Left renal pelvis (tissue), 4 donors: Measurements from ENCODE around the gene PINLYP. TPM values are rescaled to one million over a fixed set of nuclear protein-coding genes. Genes with fewer than 3 reads are reported as not detected.

Experiments
- DNase-seq, 4 donors: peaks; one replicate each; pipeline ENCODE4 v3.0.0-alpha.2; 2013; ENCODE audit warnings: low read depth in 4 of 4, low spot score in 3 of 4
- polyA plus RNA-seq, 4 donors: library from polyadenylated mRNA; unstranded; fragments of 120-200 nt; gene quantifications; one replicate each; pipeline ENCODE4 v1.2.1, GENCODE V29; 2013; ENCODE audit not compliant: insufficient read length in 4 of 4

PINLYP gene
- polyA plus RNA-seq, 4 donors, result 15.6 to 21.0 (median 18.8) TPM

- no peak for DNase-seq
Measured at GRCh38 chr19:43623889-43624670, 48.5 kb downstream of the PINLYP start.

GRCh38 chr19:43624933-43625332 lies 49.3 kb downstream of the PINLYP start:
- DNase-seq, result no peak

GRCh38 chr19:43625918-43626579 lies 50.4 kb downstream of the PINLYP start:
- no peak for DNase-seq

- DNase-seq, result no peak
Measured at GRCh38 chr19:43626838-43627237, 51.2 kb downstream of the PINLYP start.

GRCh38 chr19:43628646-43629326 lies 53.2 kb downstream of the PINLYP start:
- DNase-seq, result no peak

- no peak for DNase-seq
Measured at GRCh38 chr19:43631491-43631890, 55.9 kb downstream of the PINLYP start.

Other genes with a start within 250 kb of the PINLYP start
- gene CD177, start 222.1 kb upstream of the PINLYP start, polyA plus RNA-seq, result under 1 TPM in 3 of 4 donors, not detected in 1; 0.40 to 0.66 (median 0.46) TPM
- gene TEX101, start 160.9 kb upstream of the PINLYP start, polyA plus RNA-seq, result under 1 TPM in 1 of 4 donors, not detected in 3; 0.11 TPM
- gene LYPD3, start 110.2 kb upstream of the PINLYP start, polyA plus RNA-seq, result 1 to 10 TPM; 1.3 to 4.1 (median 2.7) TPM
- gene PHLDB3, start 71.1 kb upstream of the PINLYP start, polyA plus RNA-seq, result 10 to 100 TPM in 1 of 4 donors, 1 to 10 TPM in 3; 6.2 to 11.6 (median 8.2) TPM
- 10 to 100 TPM; 22.2 to 30.4 (median 25.6) TPM for gene ETHE1, start 48.6 kb upstream of the PINLYP start, polyA plus RNA-seq
- 1 to 10 TPM; 2.1 to 5.8 (median 2.4) TPM for gene ZNF575, start 42.6 kb upstream of the PINLYP start, polyA plus RNA-seq
- gene XRCC1, start 274 bp upstream of the PINLYP start, polyA plus RNA-seq, result 10 to 100 TPM; 49.1 to 67.6 (median 57.3) TPM
- gene IRGQ, start 20.3 kb downstream of the PINLYP start, polyA plus RNA-seq, result 10 to 100 TPM; 12.0 to 22.0 (median 17.2) TPM
- 10 to 100 TPM in 3 of 4 donors, 1 to 10 TPM in 1; 9.8 to 12.5 (median 11.2) TPM for gene ZNF576, start 20.8 kb downstream of the PINLYP start, polyA plus RNA-seq
- gene SRRM5, start 36.3 kb downstream of the PINLYP start, polyA plus RNA-seq, result 1 to 10 TPM in 2 of 4 donors, under 1 TPM in 2; 0.41 to 2.3 (median 1.2) TPM
- gene ZNF428, start 43.8 kb downstream of the PINLYP start, polyA plus RNA-seq, result 100 to 1,000 TPM in 1 of 4 donors, 10 to 100 TPM in 3; 75.2 to 118 (median 83.7) TPM
- gene CADM4, start 64.0 kb downstream of the PINLYP start, polyA plus RNA-seq, result 10 to 100 TPM; 30.7 to 54.3 (median 43.1) TPM
- gene PLAUR, start 94.4 kb downstream of the PINLYP start, polyA plus RNA-seq, result 10 to 100 TPM in 3 of 4 donors, 1 to 10 TPM in 1; 6.2 to 12.8 (median 10.6) TPM
- not detected for gene IRGC, start 140.3 kb downstream of the PINLYP start, polyA plus RNA-seq
- gene SMG9, start 179.2 kb downstream of the PINLYP start, polyA plus RNA-seq, result 10 to 100 TPM; 39.9 to 67.8 (median 46.7) TPM
- gene KCNN4, start 205.2 kb downstream of the PINLYP start, polyA plus RNA-seq, result 1 to 10 TPM in 3 of 4 donors, under 1 TPM in 1; 0.96 to 3.4 (median 1.5) TPM
- gene LYPD5, start 226.6 kb downstream of the PINLYP start, polyA plus RNA-seq, result under 1 TPM; 0.24 to 0.58 (median 0.42) TPM